HAP-1 (cell line): ENCODE data around the gene KCP.

ENCODE experiments used
- DNase-seq, 2 experiments: peaks; one replicate each; pipeline ENCODE4 v3.0.0-alpha.2; 2016 to 2020; ENCODE audit warnings: low spot score in 2 of 2
- H3K27me3 ChIP-seq: fragments of 250-450 bp; sonication (Bioruptor Pico); 2 replicates; pipeline ENCODE4 v1.5.1; 2020; ENCODE audit warnings: low read depth, mild to moderate bottlenecking, moderate library complexity
- H3K36me3 ChIP-seq: fragments of 250-450 bp; sonication (Bioruptor Pico); replicated peaks from 2 replicates; pipeline ENCODE4 v1.5.1; 2020; ENCODE audit warnings: mild to moderate bottlenecking
- H3K4me1 ChIP-seq: fragments of 250-450 bp; sonication (Bioruptor Pico); 2 replicates; pipeline ENCODE4 v1.5.1; 2020; ENCODE audit warnings: mild to moderate bottlenecking
- H3K4me3 ChIP-seq: fragments of 250-450 bp; sonication (Bioruptor Pico); 2 replicates; pipeline ENCODE4 v1.5.1; 2020; ENCODE audit warnings: mild to moderate bottlenecking, moderate library complexity
- H3K9me3 ChIP-seq: fragments of 250-450 bp; sonication (Bioruptor Pico); 2 replicates; pipeline ENCODE4 v1.5.1; 2020; ENCODE audit warnings: mild to moderate bottlenecking, moderate library complexity
- in situ Hi-C: fragments of 300-500 bp; cut with MboI; formaldehyde crosslinking; loops from 3 replicates; pipeline ENCODE4 v1.14.3; 2020; ENCODE audit warnings: low sequenced_read_pairs, inconsistent platforms, mixed read lengths

The KCP gene

DNA sequence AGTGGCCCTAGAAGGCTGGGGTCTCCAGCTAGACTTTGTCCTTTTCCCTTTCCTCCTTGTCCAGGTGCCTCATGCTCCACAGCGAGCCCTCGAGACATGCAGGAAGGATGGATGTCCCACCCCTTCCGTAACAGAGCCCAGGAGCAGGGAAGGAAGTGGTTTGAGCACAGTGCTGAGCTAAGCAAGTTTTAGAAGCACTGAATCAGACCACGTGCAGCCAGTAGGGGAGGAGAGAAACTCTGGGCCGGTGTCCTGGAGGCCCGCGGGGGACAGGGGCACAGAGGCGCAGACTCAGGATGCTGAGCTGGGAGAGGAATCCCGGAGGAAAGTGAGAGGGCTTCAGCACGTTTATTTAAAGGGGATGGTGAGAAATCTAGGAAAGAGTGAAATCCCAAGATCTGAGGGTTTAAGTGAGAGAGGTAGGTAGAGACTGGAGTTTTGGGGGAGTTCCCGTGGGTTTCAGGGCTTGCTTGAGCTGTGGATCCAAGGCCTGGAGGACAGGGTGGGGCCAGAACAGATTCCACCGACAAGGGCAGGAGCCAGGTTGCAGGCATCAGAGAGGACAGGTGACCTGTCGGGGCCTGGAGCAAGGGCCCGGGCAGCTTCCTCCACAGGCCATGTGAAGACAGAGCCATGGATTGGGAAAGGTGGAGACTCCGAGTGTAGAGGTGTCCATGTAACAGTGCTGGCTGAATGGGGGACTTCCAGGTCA lies 22.8 kb upstream of the KCP start:
- in situ Hi-C loops: no loop called here
- Histone ChIP-seq H3K4me1 (no peaks in the 10 kb centered on the region), H3K9me3 (no peaks in the 10 kb centered on the region), H3K27me3 (no peaks in the 10 kb centered on the region), H3K36me3 (no peaks in the 10 kb centered on the region), H3K4me3 (no peak overlapping the region)
- DNase-seq: no peak

GRCh38 chr7:128932862-128933179 lies 22.3 kb upstream of the KCP start:
- Histone ChIP-seq H3K9me3 (no peaks in the 10 kb centered on the region), H3K4me3 (no peak overlapping the region), H3K27me3 (no peaks in the 10 kb centered on the region), H3K36me3 (no peaks in the 10 kb centered on the region), H3K4me1 (no peaks in the 10 kb centered on the region)
- no peak for DNase-seq
- in situ Hi-C loops: no loop called here

DNA sequence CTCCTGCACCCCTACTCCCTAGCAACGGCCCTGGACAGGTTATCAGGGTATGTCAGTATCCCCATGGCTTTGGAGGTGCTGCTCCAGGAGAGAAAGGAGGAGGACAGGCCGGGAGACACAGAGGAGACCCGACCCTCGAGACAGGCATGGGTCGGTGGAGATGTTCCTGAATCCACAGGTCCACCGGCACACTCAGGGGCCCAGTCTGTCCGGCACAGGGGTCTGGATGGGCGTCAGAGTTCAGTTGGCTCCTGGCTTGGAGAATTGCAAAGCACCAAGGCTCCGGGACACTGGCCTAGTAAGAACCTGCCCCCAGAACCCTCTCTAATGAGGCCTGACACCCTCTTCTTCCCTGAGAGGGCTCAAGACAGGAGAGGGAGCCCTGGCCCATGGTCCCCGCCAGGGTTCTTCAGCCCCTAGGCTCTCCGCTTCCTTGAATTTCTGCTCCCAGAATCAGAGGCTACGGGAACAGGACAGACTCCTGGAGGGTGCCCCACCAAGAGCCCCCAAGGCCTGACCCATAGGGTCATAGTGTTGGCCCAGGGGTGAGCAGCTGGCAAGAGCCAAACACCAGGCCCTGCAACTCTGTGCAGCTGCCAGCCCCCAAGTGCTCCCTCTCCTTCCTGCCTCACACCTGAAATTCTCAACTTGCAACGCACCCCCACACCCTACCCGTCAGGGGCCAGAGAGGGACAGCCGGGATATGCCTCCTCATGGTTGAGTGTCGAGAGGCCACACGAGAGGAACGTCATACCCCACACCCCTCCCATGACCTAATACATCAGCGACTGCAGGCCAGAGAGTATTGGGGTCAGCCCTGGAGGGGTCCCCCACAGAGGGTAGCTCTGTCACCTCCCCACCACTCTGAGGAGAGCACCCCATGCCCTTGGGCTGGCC lies 21.7 kb upstream of the KCP start:
- Histone ChIP-seq H3K9me3 (no peaks in the 10 kb centered on the region), H3K36me3 (no peaks in the 10 kb centered on the region), H3K4me3 (no peak overlapping the region), H3K4me1 (no peaks in the 10 kb centered on the region), H3K27me3 (no peaks in the 10 kb centered on the region)
- in situ Hi-C loops: no loop called here
- DNase-seq: no peak

- Histone ChIP-seq H3K9me3 (no peaks in the 10 kb centered on the region), H3K36me3 (no peaks in the 10 kb centered on the region), H3K4me3 (no peak overlapping the region), H3K4me1 (no peaks in the 10 kb centered on the region), H3K27me3 (no peaks in the 10 kb centered on the region)
- in situ Hi-C loops: no loop called here
- DNase-seq: no peak
Measured at GRCh38 chr7:128931190-128931798, 20.8 kb upstream of the KCP start.

DNA sequence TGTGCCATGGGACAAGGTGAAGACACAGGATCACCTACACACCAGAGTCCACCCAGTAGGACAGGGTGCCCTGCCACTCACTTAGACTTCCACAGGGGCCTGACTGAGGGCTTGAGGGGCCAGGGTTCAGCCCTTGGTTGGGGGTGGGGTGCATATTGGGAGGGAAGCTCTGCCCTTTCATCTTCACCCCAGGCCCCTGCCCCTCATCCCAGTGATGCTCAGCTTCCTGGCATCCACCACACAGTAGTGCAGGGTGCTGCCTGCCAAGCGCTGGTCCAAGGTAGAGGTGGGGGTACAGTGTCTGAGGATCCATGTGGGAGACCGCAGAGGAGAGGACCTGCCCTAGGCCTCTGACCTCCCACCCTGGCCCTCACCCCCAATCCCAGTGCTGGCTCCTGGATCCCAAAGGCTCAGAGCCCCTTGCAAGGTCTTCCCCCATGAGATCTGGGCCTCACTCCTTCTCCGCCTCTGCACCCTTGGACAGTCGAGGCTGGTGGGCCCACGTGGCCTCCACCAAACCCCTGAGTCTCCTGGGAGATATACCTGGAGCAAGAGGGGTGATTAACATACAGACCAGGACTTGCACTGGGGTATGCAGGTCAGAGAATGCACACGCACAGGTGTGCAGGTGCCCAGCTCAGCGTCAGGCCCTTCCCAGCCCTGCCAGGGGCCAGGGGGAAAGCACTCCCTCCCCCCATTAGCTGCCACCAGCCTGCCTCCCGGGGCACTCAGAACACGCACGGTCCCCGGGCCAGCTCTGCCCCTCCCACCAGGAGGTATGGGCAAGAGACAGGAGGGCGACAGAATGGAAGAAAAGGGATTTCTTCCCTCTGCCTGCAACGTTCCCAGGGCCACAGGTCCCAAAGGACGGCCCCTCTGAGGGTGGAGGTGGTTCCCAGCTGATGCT lies 18.6 kb upstream of the KCP start:
- no peaks in the 10 kb centered on the region for H3K27me3 ChIP-seq
- DNase-seq: no peak
- no peaks in the 10 kb centered on the region for H3K9me3 ChIP-seq
- in situ Hi-C loops: no loop called here
- no peaks in the 10 kb centered on the region for H3K4me1 ChIP-seq
- no peaks in the 10 kb centered on the region for H3K36me3 ChIP-seq
- H3K4me3 ChIP-seq: no peak overlapping the region

DNA sequence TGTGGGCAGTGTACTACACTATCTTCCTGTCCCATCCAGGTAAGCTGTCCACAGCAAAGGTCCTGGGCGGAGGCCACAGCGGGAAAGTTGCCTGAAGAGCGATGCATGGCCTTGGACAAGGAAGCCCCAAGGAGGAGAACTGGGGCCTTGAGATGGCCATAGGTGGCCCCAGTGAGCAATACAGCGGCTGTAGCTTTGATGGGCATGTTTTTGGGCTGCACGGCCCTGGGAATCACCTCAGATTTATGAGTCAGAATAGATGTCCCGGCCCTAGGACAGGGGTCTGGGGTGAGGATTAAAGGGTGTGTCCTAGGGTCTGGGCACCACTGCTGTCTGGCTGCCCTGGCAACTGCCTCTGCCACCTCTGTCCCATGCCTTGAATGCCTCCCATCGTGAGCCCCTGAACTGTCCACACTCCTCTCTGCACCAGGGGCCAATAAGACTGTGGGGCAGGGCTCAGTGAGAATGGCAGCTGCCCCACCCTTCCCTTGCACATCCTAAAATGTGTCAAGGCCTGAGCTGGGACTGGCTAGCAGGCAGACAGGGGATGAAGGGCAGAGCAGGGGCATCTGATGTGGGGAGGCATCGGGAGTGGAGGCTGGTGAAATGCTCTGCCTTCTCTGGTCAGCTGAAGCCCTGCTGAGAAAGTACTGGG lies 17.8 kb upstream of the KCP start:
- no peaks in the 10 kb centered on the region for H3K27me3 ChIP-seq
- H3K4me3 ChIP-seq: no peak overlapping the region
- no peaks in the 10 kb centered on the region for H3K4me1 ChIP-seq
- in situ Hi-C loops: no loop called here
- H3K36me3 ChIP-seq: no peaks in the 10 kb centered on the region
- no peak for DNase-seq
- H3K9me3 ChIP-seq: no peaks in the 10 kb centered on the region

DNA sequence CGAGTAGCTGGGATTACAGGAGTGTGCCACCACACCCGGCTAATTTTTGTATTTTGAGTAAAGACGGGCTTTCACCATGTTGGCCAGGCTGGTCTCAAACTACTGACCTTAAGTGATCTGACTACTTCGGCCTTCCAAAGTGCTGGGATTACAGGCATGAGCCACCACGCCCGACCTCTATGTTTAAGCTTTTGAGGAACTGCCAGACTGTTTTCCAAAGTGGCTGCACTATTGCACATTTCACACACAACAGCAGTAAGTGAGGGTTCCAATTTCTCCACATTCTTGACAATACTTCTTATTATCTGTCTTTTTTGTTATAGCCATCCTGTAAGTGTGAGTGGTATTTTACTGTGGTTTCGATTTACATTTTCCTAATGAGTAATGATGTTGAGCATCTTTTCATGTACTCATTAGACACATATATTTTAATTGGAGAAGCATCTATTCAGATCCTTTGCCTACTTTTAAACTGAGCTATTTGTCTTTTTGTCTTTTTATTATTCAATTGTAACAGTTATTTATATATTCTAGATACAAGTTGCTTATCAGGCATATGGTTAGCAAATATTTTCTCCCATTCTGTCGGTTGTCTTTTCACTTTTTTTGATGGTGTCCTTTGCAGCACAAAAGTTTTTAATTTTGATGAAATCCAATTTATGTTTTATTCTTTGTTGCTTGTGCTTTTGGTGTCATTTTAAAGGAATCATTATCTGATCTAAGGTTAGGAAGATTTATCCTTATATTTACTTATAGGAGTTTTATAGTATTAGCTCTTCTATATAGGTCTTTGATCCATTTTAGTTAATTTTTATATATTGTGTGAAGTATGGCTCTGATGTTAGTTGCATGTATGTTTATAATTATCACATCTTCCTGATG lies 14.4 kb upstream of the KCP start:
- no peak for DNase-seq
- Histone ChIP-seq H3K36me3 (no peaks in the 10 kb centered on the region), H3K9me3 (no peaks in the 10 kb centered on the region), H3K27me3 (0 out of 2 replicates have a peak, but pooled peaks cover 7% of the 10 kb centered on the region), H3K4me1 (no peaks in the 10 kb centered on the region), H3K4me3 (no peak overlapping the region)
- in situ Hi-C loops: loop anchor here (25.0 kb wide), 1 partner anchor 162 kb away; no protein-coding TSS in a partner anchor

DNA sequence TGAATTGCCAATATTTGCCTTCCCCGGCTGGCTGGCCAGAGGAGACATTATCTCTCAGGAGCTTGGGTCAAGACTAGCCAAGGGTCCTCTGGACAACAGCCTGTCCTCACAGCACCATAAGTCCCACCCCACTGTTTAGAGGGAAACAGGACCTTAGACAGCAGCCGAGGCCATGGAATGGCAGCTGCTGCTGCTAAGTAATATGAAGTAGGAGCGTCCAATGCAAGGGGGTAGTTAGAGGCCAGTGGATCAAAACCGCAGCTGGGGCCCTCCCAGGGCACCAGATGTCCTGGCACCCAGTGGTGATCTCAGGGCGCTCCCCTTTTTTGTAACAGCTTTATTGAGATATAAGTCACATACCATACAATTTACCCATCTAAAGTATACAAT lies 12.9 kb upstream of the KCP start:
- Histone ChIP-seq H3K9me3 (no peaks in the 10 kb centered on the region), H3K36me3 (no peaks in the 10 kb centered on the region), H3K4me1 (no peaks in the 10 kb centered on the region), H3K4me3 (no peak overlapping the region), H3K27me3 (0 out of 2 replicates have a peak, but pooled peaks cover 7% of the 10 kb centered on the region)
- DNase-seq: no peak
- in situ Hi-C loops: loop anchor here (25.0 kb wide), 1 partner anchor 164 kb away; no protein-coding TSS in a partner anchor

- no peak for DNase-seq
- no peaks in the 10 kb centered on the region for H3K4me1 ChIP-seq
- H3K9me3 ChIP-seq: no peaks in the 10 kb centered on the region
- H3K4me3 ChIP-seq: no peak overlapping the region
- in situ Hi-C loops: loop anchor here (25.0 kb wide), 1 partner anchor 165 kb away; no protein-coding TSS in a partner anchor
- no peaks in the 10 kb centered on the region for H3K36me3 ChIP-seq
- 0 out of 2 replicates have a peak, but pooled peaks cover 7% of the 10 kb centered on the region for H3K27me3 ChIP-seq
Measured at GRCh38 chr7:128922496-128923410, 12.2 kb upstream of the KCP start.

DNA sequence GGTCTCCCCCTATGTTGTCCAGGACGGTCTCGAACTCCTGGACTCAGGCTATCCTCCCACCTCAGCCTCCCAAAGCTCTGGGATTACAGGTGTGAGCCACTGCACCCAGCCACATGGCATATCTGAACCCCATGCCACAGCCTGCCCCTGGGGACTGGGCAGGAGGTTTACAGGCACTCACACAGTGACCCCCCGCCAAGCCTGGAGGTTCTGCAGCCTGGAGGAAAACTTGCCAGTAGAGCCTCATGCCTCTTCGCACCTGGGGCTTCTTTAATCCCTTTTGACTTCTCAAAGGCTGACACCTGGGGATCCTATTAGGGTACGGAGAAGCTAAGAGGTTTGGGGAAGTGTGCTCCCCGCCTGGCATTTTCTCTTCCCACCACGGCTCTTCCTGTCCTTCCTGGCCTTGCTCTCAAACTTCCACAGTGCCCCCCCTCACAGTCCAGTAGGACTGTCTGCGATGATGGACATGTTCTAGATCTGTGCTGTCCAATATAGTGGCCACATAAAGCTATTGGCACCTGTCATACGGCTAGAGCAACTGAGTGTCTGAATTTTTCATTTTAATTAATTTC lies 11.4 kb upstream of the KCP start:
- Histone ChIP-seq H3K4me3 (no peak overlapping the region), H3K9me3 (no peaks in the 10 kb centered on the region), H3K4me1 (no peaks in the 10 kb centered on the region), H3K27me3 (0 out of 2 replicates have a peak, but pooled peaks cover 7% of the 10 kb centered on the region), H3K36me3 (no peaks in the 10 kb centered on the region)
- in situ Hi-C loops: loop anchor here (25.0 kb wide), 1 partner anchor 165 kb away; no protein-coding TSS in a partner anchor
- DNase-seq: no peak

- Histone ChIP-seq H3K4me3 (no peak overlapping the region), H3K27me3 (0 out of 2 replicates have a peak, but pooled peaks cover 7% of the 10 kb centered on the region), H3K9me3 (no peaks in the 10 kb centered on the region), H3K36me3 (no peaks in the 10 kb centered on the region), H3K4me1 (no peaks in the 10 kb centered on the region)
- no peak for DNase-seq
- in situ Hi-C loops: loop anchor here (25.0 kb wide), 1 partner anchor 166 kb away; no protein-coding TSS in a partner anchor
Measured at GRCh38 chr7:128920913-128921582, 10.5 kb upstream of the KCP start.
